Activated CD4-positive, alpha-beta memory T cell treated with anti-CD3 and anti-CD28 coated beads for 36 hours (primary cell): ENCODE results near the gene C9orf85. TPM values are rescaled to one million over a fixed set of nuclear protein-coding genes. Genes with fewer than 3 reads are reported as not detected.

ENCODE experiments used
- total RNA-seq, 2 experiments: library from RNA; stranded (reverse); gene quantifications; one replicate each; pipeline ENCODE4 v1.2.3, GENCODE V29; 2021

Gene C9orf85
- total RNA-seq, 2 experiments from 2014 or later: 7.3 to 7.5 TPM

Other genes starting within 250 kb of the C9orf85 start
- gene CEMIP2, start 143.1 kb upstream of the C9orf85 start, total RNA-seq: 10 to 100 TPM; 56.5 to 70.1 TPM
- gene ABHD17B, start 446 bp upstream of the C9orf85 start, total RNA-seq: 10 to 100 TPM; 11.4 to 11.7 TPM
- not detected for gene C9orf57, start 149.0 kb downstream of the C9orf85 start, total RNA-seq
- gene GDA, start 237.8 kb downstream of the C9orf85 start, total RNA-seq: not detected